NK-92 treated with Interleukin-12 subunit alpha and Interleukin-12 subunit beta, amount 100 ng/mL, for 24 hours (cell line): ENCODE results near the gene RHOV.
"Not testable (repeated sequence)": the region's sequence is repeated elsewhere in the genome, so short reads cannot be mapped to it uniquely, and the experiment has no call there.

Source experiments
- DNase-seq: peaks from one replicate; lab custom pipeline; 2025; lab: John Stamatoyannopoulos, UW

The RHOV gene

DNA sequence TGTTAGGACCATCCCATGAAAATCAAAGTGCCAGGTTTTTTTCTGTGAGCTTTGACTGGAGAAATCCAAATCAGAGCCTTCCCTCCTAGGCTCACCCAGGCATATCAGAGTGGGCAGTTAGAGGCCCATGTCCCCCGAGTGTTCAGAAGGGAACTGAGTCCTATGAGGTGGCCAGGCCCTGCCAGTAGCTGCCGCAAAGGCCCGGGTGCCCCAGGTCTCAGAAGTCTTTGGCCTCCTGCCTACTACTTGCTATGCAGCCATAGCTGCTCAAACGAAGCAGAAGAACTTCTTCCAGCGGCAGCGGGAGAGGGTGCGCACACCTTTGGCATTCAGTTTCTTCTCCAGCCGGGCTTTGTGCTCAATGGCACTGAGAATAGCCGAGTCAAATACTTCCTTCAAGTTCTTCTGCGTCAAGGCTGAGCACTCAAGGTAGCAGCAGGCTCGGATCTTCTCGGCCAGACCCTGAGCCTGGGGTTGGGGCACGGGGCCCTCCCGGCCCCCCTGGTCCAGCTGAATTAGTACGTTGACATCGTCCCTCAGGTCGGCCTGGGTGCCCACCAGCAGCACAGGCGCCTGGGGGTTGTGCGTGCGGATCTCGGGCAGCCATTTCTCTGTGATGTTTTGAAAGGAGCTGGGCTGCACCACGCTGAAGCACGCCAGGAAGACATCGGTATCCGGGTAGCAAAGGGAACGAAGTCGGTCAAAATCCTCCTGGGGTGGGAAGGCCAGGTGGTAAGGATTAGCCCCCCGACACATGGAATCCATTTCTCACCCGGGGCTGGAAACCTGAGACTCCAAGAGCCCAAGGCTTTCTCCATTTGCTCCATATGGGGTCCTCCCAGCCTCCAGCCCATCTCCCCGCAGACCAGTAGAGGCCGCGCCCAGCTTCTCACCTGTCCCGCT is 992 bp downstream of the RHOV start:
- no peak for DNase-seq

DNA sequence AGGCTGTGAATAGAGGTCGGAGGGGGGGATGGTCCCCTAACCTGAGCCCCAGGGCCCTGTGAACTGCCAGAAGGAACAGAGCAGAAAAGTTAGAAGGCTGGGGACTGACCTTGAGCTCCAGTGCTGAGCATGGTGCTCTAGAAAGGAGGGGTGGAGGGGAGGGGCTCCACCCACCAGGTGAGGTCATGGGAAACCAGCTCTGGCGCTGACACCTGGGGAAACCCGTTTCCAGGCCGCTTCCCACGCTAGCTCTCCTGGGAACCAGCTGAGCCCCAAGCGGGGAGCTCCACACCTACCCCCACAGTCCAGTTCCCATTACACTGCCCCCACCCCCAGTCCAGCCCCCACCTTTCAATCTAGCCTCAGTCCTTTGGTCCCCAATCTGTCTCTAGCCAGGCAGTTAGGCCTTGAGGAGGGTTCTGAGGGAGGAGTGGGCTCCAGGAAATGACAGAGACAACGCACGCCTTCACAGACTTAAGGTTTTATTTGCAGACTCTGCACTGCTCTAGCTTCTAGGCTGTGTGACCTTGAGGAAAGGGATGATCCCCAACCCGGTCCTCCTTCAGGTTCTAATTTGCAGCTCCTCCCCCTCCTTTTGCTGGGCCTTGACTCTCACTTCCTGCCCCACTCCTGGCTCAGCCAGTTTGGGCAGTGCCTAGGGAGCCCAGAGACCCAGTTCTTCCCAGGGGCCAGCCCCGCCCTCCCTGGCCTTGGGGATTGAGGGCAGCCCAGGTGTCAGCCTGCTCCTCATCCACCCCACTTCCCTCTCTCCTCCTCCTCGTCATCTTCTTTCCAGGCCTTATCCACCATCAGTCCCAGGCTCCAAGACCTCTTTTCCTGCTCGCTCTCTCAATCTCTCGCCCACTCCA is 2.1 kb downstream of the RHOV start:
- DNase-seq: no peak

DNA sequence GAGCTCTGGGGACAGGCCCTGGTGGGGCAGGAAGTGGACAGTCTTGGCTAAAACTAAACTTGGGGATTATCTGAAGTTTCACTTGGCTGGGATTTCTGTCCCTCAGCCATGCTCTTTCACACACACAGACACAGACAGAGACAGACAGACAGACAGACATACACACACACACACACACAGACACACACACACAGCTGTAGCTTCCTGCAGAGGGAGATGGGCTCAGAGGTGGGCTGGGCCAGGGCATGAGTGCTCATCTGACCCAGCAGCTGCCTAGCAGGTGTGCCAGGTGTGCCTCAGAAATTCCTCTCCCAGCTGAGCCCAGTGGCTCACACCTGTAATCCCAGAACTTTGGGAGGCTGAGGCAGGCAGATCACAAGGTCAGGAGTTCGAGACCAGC is 3.3 kb downstream of the RHOV start:
- DNase-seq: no peak

GRCh38 chr15:40869686-40870085 is 4.3 kb downstream of the RHOV start:
- DNase-seq: no peak

GRCh38 chr15:40867199-40867598 is 6.8 kb downstream of the RHOV start:
- DNase-seq: no peak

- no peak for DNase-seq
These were observed 10.3 kb downstream of the RHOV start for GRCh38 chr15:40863660-40864270.

DNA sequence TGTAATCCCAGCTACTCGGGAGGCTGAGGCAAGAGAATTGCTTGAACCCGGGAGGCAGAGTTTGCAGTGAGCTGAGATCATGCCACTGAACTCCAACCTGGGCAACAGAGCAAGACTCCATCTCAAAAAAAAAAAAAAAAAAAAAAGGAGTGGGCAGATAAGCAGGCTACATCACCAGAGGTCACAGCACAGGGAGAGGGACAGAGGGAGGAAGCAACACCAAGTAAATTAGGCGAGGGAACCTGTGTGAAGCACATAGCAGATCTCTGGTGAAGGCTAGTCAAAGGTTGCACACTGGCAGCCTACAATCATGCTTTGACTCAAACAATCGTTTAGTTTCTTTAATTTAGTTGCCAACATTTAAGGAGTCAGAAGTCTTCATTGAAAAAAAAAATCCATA is 12.9 kb downstream of the RHOV start:
- DNase-seq: not testable (repeated sequence)

DNA sequence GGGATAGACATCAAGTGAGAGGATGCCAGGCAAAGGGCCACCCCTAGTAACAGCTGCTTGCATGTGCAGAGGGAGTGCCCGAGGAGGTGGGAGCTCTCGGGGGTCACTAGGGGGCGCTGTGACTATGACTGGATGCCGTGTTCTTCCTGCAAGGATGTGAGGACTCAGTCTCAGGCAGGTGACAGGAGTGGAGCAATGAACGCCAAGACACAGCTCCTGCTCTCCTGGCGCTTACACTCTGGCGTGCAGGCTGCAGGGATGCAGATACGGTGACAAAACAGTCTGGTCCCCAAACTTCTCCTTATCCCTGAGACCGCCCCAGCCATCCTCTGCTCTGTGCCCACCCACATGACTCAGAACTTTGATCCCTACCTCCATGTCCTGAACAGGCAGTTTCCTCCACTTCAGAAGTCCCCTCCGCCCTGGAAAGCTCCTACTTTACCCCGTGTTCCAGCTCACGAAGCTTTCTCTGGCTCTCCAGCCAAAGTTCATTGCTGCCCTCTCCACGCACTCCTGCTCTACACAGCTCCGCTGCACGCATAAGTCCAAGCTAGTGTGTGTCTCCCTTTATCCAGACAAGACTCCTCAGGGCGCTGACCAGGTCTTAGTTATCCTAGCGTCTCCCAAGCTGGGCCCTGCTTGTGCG is 14.7 kb downstream of the RHOV start:
- peak; percentile 81 for DNase-seq

DNA sequence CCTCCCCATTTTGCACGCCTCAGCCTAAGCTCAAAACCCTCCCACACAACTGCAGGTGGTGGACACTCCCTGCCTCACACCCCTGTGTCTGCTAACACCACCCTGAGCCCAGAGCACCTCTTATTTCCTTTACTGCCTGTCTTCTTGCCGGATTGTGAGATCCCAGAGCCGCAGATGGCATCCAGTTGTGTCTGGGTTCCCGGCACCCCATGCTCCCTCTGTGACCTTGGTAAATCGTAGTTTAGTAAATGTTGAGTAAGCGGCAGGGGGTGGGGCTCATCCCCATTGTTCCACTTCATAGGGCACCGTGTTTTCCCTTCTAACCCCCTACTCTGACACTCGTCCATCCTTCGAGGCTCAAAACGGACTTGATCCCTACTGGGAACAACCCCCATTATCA is 15.3 kb downstream of the RHOV start:
- DNase-seq: no peak

DNA sequence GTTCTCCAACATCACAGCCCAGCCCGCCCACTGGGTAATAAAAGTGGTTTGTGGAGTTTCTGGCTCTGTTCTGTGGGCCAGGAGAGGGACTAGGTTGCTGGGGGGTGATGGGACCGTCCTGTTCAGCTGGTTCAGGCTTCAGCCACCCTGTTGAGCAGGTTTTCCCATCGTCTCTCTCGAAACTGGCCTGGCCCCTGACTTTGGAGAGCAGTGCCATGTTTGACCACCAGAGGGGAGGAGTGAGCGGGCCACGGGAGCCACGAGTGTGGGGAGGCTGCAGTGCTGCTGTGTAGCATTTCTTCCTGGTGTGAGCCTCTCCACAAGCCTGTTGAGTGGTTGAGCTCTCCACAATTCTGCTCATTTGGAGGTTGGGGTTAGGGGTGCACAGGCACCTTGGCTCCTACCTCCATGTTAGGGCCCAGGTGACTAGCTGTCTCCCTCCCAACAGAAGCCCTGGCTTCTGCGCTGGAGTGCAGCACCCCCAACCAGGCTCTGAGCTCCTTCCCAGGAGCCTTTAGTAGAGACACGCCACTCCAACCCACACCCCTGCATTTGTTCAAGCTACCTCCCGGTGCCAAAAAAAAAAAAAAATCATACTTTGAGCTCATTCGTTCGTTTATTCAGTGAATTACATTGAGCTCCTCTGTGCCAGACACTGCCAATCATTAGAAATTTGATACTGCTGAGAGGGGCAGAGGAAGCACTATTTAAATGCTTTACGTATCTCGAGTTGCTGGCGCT is 16.3 kb downstream of the RHOV start:
- DNase-seq: peak; percentile 62

- no peak for DNase-seq
These were observed 17.3 kb downstream of the RHOV start for GRCh38 chr15:40856746-40857145.

DNA sequence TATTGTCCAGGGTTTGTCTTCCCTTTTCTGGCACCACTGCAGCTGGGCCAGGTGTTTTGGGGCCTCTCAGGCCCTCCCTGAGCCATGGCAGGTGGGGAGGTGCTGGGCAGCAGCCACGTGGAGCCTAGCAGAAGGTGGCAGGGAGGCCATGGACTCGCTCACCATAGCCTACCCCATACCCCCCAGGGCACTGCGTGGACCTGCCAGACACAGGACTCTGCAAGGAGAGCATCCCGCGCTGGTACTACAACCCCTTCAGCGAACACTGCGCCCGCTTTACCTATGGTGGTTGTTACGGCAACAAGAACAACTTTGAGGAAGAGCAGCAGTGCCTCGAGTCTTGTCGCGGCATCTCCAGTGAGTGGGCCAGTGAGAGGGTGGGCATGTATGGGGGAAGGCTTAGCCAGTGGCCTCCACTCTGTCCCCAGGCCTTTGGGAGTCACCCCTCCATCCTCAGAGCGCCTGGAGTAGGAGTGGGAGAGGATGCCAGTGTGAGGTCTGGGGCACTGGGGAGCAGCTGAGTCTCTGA is 18.3 kb downstream of the RHOV start:
- no peak for DNase-seq

DNA sequence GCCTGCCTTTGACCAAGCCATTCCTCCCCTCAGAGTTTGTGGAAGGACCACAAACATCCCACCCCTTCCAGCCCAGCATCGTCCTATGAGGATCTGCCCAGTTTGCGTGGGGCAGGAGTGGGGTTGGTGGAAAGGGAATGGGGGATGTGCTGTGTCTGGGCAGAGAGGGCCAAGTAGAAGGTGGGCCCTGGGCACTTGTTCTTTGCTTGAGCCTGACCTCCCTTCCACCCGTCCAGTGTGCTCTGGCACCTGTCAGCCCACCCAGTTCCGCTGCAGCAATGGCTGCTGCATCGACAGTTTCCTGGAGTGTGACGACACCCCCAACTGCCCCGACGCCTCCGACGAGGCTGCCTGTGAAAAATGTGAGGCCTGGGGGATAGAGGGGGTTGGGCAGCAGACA is 19.9 kb downstream of the RHOV start:
- DNase-seq: no peak

DNA sequence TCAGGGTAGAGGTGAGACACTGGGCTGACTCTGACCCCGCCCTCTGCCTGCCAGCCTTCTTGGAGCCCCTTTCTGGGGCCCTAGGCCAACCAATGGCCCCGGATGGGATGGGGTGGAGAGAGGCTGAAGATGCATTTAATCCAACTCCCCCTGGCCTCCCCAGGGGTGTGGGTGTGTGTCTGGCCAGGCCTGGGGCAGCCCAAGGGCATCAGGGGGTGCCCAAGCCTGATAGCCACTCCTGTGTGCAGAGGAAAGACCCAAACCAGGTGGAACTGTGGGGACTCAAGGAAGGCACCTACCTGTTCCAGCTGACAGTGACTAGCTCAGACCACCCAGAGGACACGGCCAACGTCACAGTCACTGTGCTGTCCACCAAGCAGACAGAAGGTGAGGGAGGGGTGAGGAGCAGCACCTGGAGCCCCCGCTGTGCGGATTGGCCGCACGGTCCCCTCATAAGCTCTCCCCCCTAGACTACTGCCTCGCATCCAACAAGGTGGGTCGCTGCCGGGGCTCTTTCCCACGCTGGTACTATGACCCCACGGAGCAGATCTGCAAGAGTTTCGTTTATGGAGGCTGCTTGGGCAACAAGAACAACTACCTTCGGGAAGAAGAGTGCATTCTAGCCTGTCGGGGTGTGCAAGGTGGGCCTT is 20.7 kb downstream of the RHOV start:
- DNase-seq: no peak

DNA sequence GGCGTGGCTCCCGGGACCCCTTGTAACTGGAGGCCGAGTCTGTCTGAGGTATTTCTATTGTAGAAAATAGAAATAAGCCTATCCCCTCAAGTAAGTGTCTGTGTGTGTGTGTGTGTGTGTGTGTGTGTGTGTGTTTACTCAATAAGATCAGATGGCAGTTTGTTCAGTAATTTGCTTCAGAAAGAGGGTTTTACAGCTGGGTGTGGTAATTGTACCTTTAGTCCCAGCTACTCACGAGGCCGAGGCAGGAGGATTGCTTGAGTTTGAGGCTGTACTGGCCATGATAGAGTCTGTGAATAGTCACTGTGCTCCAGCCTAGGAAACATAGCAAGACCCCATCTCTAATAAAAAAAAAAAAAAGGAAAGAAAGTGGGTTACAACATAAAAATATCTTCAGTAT is 21.5 kb downstream of the RHOV start:
- no peak for DNase-seq

DNA sequence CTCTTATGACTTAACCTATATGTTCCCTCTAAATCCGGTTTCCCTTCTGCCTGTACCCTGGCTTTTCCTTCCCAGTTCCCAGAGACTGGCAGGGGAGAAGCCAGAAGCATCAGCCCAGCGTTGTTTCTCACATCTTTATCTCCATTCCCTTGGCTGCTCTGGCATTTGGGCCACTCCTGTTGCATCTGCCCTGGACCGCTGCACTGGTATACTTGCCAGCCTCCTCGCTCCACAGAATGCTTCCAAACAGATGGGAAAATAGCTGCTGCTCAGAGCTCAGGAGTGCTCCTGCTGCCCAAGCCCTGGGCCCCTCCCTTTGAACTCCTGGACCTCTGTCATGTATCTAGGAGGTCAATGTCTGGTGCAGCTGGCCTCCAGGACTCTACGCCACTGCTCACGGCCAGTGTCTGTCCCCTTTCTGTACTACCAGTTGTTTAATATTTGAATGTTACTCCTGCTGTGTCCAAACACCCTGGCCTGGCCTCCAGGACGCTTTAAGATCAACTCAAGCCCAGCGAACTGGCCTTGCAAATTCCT is 23.4 kb downstream of the RHOV start:
- no peak for DNase-seq

DNA sequence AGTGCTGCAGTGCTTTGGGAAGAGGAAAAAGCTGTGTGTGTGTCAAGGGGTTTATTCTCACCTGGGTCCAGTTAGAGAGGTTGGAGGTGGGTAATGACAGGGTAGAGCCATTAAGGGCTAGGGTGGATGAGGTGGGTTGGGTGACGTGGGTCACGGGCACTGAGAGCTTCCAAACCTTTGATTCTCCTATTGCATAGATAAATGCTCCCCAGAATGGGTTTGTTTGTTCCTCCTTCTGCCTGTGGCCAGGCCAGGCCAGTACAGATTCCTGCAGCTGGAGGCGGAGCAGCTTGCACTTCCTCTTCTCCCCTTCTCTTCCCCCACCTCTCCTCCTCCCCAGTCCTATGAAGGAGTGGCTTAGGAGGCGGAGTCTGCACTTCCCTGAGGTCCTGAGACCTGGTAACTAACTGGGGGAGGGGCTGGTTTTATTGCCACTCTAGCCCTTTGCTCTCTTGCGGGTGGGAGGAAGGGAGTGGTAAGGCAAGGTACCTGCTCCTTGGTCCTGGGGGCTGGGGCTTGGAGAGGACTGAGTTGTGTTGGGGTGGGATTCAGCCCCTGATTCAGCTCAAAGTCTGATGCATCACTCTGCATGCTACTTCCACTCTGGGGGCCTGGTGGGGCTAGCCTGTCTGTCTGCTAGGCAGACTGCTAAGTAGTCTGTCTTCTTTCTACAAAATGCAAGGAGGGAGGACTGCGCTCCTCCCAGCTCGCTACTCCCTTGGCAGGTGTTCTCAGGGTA is 26.6 kb downstream of the RHOV start:
- DNase-seq: no peak

DNA sequence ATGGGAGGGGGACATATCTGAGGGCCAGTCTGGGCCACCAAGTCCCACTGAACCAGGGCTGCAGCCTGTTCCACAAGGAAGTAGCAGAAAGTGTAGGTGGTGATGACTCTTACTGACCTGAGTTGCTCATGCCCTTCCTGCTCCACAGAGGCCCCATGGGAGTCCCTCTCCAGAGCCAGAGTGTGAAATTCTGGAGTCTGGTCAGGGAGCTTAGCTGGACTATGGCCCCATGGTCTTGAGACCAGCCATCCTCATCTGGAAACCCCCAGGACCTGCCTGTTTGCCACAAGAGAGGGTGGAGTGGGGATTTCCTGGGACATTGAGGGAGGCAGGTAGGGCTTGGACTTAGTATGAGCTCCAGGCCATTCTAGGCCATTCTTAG is 27.2 kb downstream of the RHOV start:
- DNase-seq: no peak

DNA sequence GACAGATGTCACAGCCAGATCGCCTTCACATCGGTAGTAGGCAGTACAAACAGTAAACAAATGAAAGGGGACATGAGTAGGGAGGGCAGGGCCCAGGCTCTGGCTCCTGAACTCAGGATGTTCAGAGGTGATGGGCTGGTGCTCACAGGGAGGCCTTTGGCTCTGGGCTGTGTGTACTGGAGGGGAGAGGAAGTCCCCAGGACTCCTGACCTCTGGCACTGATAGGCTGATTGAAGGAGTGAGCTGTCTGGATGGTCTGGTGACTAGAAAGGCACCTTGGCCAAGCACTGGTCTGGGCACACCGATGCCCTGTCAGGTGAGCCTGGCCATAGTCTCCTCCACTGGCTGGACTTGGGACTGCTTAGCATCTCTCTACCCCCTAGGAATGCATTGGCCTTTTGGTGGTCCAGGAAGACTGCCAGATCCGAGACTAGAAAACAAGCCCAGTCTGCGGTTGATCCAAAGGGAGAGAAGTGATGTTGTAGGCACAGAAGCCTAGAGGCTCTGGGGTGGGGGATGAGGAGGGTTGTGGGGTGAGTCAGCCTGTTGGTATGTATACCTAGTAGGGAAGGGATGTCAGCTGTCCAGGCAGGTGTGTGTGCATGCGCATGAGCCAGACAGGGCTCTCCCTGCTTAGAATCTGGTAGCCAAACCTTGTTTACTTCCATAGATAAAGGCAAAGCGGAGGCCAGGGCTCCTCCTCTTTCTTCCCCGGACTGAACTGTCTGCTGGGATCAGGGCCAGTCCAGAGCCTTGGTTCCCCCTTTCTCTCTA is 28.3 kb downstream of the RHOV start:
- DNase-seq: no peak
